ENCODE results near the gene TBC1D9B.

DNA sequence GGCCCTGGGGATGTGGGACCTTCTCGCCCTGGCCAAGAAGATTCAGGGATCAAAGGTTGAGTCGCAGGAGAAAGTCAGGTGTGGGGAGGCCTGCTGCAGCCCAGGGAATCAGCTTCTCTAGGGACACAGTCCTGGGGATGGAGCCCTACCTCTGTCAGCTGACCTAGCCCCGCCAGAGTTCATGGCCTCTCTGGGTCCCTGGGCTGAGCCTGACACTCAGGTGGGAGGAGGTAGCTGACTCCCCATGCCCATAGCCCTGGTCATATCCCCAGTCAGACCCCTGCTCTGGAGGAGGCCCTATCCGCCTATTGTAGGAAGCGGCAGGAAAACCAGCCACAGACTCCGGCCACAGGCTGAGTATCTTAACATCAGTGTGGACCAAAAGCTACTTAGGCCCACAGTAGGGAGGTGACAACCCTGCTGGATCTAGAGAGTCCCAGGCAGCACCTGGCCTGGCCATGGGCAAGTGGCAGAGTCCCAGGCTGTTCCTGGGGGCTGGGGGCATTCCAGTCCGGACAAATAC lies 34.0 kb downstream of the TBC1D9B start:
- TF ChIP-seq, protein P1, sequence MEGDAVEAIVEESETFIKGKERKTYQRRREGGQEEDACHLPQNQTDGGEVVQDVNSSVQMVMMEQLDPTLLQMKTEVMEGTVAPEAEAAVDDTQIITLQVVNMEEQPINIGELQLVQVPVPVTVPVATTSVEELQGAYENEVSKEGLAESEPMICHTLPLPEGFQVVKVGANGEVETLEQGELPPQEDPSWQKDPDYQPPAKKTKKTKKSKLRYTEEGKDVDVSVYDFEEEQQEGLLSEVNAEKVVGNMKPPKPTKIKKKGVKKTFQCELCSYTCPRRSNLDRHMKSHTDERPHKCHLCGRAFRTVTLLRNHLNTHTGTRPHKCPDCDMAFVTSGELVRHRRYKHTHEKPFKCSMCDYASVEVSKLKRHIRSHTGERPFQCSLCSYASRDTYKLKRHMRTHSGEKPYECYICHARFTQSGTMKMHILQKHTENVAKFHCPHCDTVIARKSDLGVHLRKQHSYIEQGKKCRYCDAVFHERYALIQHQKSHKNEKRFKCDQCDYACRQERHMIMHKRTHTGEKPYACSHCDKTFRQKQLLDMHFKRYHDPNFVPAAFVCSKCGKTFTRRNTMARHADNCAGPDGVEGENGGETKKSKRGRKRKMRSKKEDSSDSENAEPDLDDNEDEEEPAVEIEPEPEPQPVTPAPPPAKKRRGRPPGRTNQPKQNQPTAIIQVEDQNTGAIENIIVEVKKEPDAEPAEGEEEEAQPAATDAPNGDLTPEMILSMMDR (IDR thresholded peaks at IDR 0.05), result no peak
- TF ChIP-seq POLR2A (IDR thresholded peaks at IDR 0.05), result no peak
